GM21515 (cell line): ENCODE measurements around the gene PUS7L.

Source experiments
- ATAC-seq: cut with Tn5 transposase; IDR thresholded peaks from one replicate; pipeline ENCODE4 v1.9.1; 2021; ENCODE audit not compliant: unreplicated experiment

Gene PUS7L, protein sequence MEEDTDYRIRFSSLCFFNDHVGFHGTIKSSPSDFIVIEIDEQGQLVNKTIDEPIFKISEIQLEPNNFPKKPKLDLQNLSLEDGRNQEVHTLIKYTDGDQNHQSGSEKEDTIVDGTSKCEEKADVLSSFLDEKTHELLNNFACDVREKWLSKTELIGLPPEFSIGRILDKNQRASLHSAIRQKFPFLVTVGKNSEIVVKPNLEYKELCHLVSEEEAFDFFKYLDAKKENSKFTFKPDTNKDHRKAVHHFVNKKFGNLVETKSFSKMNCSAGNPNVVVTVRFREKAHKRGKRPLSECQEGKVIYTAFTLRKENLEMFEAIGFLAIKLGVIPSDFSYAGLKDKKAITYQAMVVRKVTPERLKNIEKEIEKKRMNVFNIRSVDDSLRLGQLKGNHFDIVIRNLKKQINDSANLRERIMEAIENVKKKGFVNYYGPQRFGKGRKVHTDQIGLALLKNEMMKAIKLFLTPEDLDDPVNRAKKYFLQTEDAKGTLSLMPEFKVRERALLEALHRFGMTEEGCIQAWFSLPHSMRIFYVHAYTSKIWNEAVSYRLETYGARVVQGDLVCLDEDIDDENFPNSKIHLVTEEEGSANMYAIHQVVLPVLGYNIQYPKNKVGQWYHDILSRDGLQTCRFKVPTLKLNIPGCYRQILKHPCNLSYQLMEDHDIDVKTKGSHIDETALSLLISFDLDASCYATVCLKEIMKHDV

DNA sequence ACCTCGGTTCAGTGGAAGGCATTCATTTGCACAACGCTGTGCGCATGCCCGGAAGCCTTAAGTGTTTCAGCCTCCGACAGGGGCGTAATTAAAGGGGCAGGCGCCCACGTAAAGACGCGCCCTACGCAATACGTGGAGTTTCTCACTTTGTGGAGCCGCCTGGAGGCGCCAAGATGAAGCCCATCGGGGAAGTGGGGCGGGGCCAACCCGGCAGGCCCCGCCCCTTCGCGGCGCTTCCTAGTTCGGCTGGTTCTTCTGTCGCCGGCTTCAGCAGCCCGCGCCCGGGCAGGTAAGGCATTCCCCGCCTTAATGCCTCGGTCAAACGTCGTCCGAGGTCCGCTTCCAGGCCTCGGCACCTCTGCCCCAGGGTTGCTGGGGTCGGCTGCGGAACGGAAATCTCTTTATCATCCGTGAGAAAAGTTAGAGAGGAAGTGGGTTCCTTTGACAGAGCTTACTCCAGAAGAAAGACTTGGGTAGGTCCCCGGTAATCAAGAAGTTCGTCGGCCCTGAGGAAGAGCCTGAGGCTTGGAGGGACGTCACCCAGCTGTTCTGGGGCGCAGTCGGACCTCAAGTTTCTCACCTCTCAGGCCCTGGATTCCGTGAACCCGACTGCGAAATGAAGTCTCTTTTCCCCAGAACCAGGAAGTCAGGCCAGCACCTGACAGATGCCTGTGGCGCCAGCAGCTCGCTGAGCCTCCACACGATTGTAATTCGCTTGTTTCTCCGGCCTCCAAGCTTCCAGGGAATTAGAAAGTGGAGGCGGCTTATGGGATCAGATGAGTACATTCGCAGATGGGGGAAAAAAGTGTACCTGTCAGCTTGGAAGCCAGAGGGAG is at the start of gene PUS7L, which contains the start of gene IRAK4:
Gene PUS7L, minus strand, starts transcription at position 63 of the 836 bp plus-strand sequence. CDS start 3,545 bp downstream, outside the sequence.
Gene IRAK4, plus strand, starts transcription at position 224 of the 836 bp plus-strand sequence. CDS start 9,161 bp downstream, outside the sequence.
- peak; percentile 94 for ATAC-seq

DNA sequence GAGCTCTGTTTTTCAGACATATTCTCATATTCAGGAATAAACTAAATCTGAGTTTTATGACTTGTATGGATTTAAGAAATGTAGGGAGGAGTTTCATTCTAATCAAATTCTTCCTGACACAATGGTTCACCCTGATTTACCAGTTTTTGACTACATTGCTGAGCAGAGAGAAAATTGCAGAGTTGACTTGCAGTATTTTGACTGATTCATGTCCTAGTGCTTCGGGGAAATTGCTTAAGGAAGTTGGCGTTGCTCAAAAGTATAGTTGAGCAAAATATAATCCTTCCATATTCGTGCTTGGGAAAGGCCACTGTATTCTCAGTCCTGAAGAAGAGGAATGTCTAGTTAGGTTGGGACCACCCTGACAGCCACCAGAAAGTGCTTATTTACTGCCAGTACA is 48.8 kb upstream of the PUS7L start:
- ATAC-seq: no peak

DNA sequence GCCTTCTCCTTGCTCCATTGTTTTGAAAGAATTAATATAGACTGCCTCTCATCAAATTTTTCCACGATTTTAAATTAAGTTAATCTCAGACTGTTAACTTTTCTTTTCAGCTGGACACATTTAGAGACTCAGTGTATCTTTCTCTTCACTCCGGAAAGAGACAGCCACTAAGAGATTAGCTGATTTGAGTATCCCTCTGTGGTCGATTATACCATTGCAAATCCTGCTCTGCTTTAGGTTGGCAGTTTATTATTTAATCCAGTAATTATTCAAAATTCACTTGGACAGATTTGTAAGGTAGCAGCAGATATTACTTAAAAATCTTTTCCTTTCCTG is 48.1 kb upstream of the PUS7L start:
- no peak for ATAC-seq

DNA sequence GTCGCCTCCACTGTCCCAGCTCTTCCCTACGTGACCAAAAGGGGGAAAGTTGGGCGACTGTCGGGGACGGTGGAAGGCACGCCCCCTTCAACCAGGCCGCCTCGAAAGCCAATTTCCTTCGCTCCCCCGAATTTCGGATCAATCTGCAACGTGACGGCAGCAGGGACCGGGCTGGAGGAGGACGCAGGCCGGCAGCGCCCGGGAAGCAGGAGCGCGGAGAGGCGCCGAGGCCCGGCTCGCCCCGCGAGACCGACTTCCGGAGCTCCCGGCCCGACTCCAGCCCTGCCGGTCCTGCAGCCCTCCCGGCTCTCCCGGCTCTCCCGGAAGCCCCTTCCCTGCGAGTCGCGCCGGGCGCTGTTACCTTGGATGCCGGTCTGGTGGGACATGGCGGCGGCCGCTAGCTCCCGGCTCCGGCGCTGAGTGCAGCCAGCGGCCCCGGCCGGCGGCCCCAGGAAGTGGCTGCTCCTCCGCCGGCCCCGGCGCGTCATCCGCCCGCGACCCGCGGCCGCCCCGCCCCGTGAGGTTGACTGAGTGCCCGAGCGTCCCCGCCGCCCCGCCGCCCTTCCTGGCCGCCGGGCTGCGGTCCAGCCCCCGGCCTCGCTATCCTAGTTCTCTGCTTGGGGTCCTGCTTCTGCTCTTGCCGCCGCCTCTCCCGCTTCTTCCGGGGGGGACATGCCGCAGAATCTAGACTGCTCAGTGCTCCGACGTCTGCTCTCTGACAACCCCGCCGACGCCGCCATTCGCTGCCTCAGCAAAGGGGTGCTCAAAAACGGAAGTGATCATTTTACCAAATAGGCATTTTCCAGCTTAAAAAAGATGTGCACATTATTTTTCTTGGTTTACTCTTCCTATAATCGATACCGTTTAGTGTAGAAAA is 47.5 kb upstream of the PUS7L start, which contains the start of gene TWF1:
Gene TWF1, minus strand, starts transcription at position 458 of the 877 bp plus-strand sequence. Its CDS starts 72 bp downstream, at position 386.
- ATAC-seq: peak; percentile 94

DNA sequence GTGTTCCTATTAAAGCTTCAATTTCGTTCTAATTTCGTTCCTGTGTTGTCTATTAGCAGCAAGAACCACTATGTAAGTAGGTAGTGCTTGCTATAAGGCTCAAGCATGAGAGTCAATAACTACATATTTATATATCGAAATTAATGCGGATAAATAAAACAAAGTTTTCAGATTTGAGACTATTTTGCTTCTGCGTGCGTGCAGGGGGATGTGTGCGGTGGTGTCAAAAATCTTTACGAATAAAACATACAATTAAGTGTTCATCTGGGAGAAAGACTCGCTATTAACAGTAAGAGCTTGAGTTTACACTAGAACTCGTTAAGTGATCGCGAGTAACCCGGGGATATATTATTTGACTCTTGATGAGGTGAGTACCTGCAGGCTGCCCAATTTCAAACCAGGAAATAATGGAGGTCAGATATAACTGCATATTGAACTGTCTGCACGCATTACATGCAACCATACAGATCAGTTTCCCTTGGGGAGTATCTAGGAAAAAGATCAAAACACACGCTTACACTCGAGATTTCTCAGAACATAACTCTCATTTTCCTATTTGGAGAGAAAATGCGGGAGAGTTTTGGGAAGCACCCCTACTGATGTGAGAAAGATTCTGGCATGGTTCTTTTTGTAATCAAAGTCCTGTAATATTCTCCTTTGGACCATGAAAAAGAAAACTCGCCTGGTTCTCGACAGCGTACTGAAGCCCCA is 46.7 kb upstream of the PUS7L start:
- ATAC-seq: no peak

DNA sequence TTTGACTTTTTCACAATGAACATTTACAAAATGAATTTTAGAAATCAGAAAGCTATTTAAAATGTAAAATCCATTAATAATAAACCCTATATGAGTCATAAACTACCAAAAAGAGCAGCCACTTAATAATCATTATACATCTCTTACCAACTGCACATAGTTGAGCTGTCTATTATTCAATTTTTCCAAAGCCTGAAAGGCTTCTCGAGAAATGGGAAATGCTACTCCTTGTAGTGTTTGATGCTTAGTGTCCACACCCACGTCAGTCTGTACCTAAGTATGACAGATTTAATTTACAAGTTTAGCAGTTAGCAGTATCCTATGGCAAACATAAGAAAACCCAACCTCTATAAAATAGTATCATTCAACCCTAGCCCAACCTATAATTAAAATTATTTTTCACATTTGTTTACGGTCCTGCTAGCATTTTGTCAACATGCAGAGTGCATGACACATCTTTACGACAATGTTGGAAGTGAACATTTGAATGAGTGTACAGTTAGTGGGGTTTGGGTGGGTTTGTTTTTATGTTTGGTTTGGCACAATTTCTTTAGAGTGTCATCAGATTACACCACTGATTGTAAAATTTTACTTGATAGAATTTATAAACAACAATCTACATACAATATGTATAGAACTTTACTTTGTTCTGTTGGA is 39.1 kb upstream of the PUS7L start:
- ATAC-seq: no peak

DNA sequence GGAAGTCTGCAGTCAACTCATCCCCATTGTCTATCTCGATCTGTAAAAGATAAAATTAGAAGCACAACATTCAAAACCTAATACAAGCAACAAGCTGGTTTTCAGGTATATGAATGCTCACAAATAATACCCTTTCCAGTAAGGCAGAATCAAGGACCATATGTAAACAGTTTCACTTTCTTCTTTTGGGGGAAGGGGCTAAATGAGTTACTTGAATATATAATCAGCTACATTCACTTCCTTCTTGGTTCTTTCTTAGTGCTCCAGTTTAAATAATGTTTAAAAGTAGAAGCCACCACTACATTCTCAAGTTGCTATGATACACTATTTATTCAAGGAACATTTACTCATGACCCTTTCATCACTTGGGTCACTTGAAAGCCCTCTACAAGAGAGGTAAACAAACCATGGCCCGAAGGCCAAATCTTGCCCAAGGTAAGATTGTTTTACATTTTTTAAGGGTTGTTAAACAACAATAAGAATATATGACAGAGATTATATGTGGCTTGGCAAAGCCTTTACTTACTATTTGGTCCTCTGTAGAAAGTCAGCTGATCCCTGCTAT is 37.2 kb upstream of the PUS7L start:
- no peak for ATAC-seq

DNA sequence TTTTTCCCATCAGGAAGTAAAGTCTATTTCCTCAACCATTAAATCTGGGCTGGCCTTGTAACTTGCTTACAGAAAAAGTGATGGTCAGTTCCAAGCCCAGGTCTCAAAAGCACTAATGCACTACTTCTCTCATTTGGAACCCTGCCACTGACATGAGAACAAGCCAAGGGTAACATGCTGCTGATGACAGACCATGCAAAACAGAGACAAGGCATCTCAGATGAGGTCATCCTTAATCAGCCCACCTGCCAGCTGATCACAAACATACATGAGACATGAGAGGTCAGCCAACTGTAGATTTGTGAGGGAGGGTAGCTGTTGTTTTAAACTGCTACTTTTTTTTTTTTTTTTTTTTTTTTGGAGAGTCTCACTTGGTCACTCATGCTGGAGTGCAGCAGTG is 31.4 kb upstream of the PUS7L start:
- ATAC-seq: no peak

DNA sequence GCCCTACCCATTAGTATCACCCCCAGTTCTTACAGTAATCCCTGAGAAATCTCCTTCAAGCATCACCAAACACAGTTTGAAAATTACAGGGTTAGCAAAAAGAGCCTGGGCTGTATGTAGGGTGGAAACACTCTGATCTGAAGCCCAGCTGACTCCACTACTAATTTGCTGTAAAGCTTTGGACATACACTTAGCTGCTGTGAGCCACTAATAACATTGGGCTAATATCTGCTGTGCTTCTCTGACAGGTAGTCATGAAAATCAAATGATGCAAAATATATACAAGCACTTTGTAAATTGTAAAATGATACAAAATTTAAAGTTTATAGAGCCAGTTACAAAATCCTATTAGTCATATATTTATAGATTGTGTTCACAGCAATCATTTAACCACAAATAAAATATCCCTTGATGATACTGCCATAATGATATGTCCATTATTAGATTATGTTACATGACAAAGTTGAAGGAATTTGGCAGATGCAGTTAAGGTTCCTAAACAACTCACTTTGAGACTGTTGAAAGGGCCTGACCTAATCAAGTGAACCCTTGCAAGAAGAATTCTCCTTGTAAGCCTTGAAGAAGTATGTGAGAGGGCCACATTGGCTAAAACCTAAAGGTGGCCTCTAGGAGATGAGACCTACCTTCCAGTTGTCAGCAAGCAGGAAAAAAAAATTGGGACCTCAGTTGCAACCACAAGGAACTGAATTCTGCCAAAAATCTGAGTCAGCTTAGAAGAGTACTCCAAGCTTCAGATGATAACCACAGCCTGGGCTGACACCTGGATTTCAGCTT is 28.5 kb upstream of the PUS7L start:
- ATAC-seq: no peak

DNA sequence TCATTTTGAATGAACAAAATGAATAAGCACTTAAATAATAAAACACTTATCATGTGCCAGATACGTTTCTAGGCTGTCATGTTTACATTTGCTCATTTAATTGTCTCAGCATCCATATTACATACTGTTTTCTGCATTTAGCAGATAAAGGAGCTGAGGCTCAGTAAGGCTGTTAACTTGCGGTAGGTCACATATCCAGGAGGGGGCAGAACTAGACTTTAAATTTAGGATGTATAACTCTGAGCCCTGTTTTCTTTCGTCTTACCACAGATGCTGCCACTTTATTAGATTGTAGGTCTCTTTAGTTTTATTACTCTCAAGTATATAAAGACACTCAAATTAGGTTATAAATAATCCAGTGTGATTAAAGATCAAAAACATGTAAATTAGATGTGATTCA is 17.9 kb upstream of the PUS7L start:
- no peak for ATAC-seq

DNA sequence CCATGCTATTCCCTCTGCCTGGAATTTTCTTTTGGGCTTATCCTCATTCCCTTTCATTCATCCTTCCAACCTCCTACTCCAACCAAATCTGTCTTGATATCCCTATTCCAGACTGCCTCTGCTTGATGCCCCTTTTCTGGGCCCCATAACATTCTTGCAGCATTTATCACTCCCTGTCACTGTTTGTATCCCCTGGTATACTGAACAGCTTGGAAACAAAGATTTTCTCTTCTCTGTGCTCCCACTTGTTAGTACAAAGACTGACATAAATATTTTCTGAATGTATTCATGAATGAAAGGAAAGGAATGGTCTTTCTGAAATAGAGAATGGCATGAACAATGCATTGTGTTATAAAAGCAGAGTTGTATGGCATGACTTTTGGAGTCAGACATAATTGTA is 7.7 kb upstream of the PUS7L start:
- no peak for ATAC-seq

DNA sequence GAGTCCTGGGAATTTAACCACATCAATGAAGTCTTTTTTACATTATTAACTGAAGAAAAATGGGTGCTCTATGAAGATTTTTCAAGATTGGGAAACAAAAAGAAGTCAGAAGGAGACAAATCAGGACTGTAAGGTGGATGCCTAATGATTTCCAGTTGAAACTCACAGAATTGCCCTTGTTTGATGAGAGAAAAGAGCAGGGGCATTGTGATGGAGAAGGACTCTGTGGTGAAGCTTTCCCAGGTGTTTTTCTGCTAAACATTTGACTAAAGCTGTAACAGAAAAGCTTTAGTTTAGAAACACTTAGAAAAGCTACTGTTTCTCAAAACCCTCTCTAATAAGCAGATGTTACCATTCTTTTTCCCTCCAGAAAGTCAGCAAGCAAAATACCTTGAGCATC is 5.9 kb upstream of the PUS7L start:
- ATAC-seq: no peak

DNA sequence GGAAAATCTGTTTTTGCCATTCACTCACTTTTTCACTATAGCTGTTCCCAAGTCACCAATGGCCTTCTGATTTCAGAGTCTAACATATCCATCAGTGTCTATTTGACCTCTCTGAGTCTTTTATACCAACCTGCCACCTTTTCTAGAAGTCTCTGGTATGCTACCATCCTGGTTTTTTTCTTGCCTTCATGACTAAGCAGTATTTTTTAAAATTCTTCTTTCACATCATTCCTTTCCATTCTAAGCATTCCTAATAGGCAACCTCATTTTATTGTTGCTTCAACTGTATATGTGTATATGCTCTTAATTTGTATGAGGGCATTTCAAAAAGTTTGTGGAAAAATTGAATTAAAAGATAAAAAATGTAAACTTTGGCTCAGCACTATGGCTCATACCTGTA is 5.2 kb upstream of the PUS7L start:
- no peak for ATAC-seq

DNA sequence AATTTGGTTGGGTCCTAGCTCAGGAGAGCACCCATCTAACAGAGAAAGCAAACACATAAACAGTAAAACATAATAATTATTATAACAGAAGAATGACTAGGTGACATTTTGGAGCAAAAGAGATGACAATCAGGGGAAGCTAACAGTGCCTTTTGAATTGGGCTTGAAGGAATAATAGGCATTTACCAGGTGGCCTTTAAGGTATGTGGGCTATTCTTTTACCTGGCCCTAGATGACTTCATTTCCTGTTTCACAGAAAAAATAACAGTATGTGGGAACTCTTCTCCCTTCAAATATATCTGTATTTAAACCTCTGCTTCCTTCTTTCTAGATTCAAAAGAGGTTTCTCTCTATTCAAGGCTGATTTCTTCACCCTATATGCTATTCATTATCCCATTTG is 4.0 kb upstream of the PUS7L start:
- ATAC-seq: no peak

DNA sequence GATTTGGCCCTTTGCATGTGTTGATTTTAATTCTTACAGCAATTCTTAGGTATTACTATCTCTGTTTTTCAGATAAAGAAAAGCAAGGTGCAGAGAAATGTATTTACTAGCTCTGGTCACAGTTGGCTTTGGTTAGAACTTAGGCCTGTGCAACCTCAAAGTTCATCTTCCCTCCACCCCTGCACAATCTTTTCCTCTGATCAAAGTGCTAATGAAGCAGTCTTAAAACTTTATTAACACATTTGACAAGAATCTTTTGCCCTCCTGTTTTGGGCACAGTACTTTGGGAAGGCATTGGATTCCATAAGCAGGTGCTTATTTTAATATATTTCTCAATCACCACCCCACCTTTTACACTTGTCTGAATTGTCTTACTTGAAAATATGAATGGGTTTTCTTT is 2.9 kb upstream of the PUS7L start:
- no peak for ATAC-seq

DNA sequence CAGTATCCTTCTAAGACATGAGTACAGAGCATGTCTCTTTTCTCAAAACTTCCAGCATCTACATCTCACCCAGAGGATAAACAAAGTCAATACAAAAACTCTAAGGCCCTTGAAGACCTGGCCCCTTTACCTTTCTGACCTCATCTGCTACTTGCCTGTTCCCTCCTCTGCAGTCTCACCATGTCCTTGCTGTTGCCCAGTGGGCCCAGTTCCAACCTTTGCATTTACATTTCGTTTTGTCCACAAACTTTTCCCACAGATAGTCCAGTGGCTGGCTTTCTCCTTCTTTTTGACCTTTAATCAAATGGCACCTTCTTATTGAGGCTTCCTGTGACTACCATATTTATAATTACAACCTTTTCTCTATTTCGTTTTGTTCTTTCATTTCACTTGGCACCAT is 1.8 kb upstream of the PUS7L start:
- no peak for ATAC-seq

DNA sequence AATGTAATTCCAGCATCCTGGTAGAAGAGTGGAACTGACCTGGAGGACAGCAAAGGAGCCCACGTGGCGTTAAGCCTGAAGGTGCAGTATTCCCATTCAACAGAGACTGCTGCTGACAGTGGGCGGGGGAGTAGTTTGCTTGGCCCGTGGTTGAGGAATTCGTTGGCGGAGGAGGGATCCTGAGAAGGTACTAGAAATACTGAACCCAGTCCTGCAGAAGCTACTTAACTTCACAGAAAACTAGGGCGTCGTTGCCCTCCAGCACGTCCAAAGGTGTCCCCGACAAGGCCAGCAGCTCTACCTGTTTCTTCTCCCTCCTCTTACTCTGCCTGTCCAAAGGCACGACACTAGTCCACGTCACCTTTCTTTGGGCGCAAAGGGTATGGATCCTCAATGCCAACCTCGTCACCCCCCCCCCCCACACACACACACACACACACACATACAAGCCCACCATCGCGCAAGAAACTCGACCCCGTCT is 303 bp downstream of the PUS7L start:
- ATAC-seq: peak; percentile 6

DNA sequence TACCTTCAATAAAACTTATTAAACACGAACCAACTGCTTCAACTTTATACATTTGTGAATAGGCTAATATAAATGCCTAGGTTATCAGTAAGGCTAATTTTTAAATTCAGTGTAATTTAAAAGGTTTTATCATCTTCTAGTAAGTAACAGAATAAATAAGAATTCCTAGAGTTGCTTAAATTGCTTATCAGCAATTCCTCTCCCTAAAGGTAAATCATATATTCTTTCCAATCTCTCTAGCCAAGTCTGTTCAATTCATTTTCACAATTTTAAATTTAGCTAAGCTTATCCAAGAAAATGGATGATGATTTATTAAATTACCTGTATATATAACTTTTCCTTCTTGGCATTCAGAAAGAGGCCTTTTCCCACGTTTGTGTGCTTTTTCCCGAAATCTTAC is 4.6 kb downstream of the PUS7L start:
- no peak for ATAC-seq
